ENCODE results near the gene BOC. TPM values are rescaled to one million over a fixed set of nuclear protein-coding genes. Genes with fewer than 3 reads are reported as not detected.

The BOC gene
- total RNA-seq, 1 experiment from 2014 or later, result 3.5 TPM

DNA sequence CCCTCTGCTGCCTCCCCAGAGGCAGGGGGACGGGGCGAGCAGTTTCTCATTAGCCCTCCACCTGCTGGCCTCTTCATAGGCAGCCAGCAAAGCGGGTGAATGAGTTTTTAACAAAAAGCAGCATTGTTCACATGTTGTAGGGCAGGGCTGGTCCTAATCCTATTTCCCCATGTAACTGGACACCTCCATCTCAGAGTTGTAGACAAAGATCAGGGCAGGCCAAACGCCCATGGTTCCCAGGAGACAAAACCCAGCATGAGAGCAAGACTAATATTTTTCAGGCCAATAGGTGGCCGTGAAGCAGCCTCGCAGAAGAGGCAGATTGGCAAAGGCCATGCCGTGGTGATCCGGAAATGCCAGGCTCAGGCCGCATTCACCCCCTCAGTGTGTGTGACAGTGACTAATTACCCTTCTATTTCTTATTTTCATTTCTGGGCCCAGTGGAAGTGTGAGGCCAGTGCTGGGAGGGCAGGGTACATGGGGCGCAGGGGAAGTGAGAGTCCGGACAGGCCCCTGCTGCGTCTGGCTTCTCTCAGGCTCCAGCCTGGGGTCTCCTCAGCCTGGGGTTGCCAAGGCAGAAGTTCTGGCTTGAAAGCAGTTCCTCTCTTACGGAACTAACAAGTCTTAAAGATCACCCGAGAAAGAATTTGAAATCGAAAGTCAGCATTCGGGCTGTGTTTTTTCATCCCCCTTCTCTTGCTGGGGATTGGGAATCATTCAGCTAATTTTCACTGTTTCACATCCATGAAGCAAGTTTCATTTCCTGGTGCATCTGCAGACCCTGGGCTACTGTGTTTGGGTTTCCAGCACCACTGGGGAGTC lies 64.8 kb downstream of the BOC start:
- Histone ChIP-seq H4K91ac (ENCODE audit: insufficient read length, low read depth, low read length) (no peak overlapping the region), H3K4me2 (ENCODE audit: insufficient read depth, insufficient read length, low read length) (no peak overlapping the region), H4K20me1 (ENCODE audit: control insufficient read depth, insufficient read depth, insufficient read length) (no peaks in the 10 kb centered on the region), H3K23me2 (ENCODE audit: insufficient read length, low read depth, low read length, poor library complexity, severe bottlenecking) (no peaks in the 10 kb centered on the region), H2AFZ (ENCODE audit: low read length) (no peak overlapping the region), H2BK12ac (ENCODE audit: insufficient read length, low read depth, low read length) (no peak overlapping the region), H3K18ac (ENCODE audit: insufficient read length, low read depth, low read length) (no peak overlapping the region), H4K8ac (replicated peaks; ENCODE audit: insufficient read length, low read depth, low read length) (no peak overlapping the region), H3T11ph (ENCODE audit: low read length) (no peak overlapping the region), H3K56ac (ENCODE audit: insufficient read length, low read depth, low read length) (no peak overlapping the region), H2BK120ac (ENCODE audit: low read depth, low read length, poor library complexity, severe bottlenecking) (no peak overlapping the region), H3K79me1 (ENCODE audit: insufficient read depth, low read depth, low read length, poor library complexity, severe bottlenecking) (no peaks in the 10 kb centered on the region), H4K5ac (ENCODE audit: insufficient read length, low read depth, low read length) (no peak overlapping the region), H2BK5ac (ENCODE audit: insufficient read length, low read length) (no peak overlapping the region), H2BK20ac (ENCODE audit: low read depth, low read length, poor library complexity, severe bottlenecking) (no peak overlapping the region), H2AK5ac (ENCODE audit: insufficient read length, low read length) (no peak overlapping the region), H2BK15ac (ENCODE audit: low read depth, low read length) (no peak overlapping the region), H3K79me2 (ENCODE audit: insufficient read depth, low read length) (no peaks in the 10 kb centered on the region), H3K27me3 (ENCODE audit: insufficient read depth, low read length) (no peaks in the 10 kb centered on the region), H3K9me3 (ENCODE audit: control insufficient read depth, low read depth, low read length) (no peaks in the 10 kb centered on the region), H3K9ac (ENCODE audit: extremely low read depth, insufficient read length, low read length) (no peak overlapping the region), H3K4ac (ENCODE audit: low read depth, low read length) (no peak overlapping the region), H3K27ac (ENCODE audit: insufficient read length, low read depth, low read length) (no peak overlapping the region), H3K23ac (ENCODE audit: insufficient read length, low read depth, low read length) (no peak overlapping the region), H3K14ac (ENCODE audit: insufficient read depth, low read length) (no peak overlapping the region), H3K4me1 (ENCODE audit: insufficient read depth, low read length) (no peaks in the 10 kb centered on the region)
- WGBS (ENCODE audit: extremely low coverage, insufficient read length, low lambda C conversion rate), result no CpG with 5 or more reads among the region's 16 CpGs
- H3K27me3 Mint-ChIP-seq (ENCODE audit: low read depth), result 0 out of 2 replicates have a peak, but pooled peaks cover 2% of the 10 kb centered on the region
- DNase-seq, result peak; percentile 52
- no peaks in the 10 kb centered on the region for H3K9me3 Mint-ChIP-seq
- H3K4me3 Mint-ChIP-seq, result no peak overlapping the region
- peak overlapping the region in 2 of 3 experiments; percentile 62 to 80; a peak in 5 of 7 replicates for H3K27ac Mint-ChIP-seq
- H3K4me1 Mint-ChIP-seq, result peaks cover 21 to 38% of the 10 kb centered on the region in 2 experiments
- TF ChIP-seq, protein P1, sequence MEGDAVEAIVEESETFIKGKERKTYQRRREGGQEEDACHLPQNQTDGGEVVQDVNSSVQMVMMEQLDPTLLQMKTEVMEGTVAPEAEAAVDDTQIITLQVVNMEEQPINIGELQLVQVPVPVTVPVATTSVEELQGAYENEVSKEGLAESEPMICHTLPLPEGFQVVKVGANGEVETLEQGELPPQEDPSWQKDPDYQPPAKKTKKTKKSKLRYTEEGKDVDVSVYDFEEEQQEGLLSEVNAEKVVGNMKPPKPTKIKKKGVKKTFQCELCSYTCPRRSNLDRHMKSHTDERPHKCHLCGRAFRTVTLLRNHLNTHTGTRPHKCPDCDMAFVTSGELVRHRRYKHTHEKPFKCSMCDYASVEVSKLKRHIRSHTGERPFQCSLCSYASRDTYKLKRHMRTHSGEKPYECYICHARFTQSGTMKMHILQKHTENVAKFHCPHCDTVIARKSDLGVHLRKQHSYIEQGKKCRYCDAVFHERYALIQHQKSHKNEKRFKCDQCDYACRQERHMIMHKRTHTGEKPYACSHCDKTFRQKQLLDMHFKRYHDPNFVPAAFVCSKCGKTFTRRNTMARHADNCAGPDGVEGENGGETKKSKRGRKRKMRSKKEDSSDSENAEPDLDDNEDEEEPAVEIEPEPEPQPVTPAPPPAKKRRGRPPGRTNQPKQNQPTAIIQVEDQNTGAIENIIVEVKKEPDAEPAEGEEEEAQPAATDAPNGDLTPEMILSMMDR (conservative IDR thresholded peaks at IDR 0.05), result peak; percentile 61
- H3K36me3 Mint-ChIP-seq (ENCODE audit: insufficient read depth in 1 of 3, low read depth in 3 of 3), result peaks cover 0 to 22% (median 9%) of the 10 kb centered on the region in 3 experiments; a peak in 5 of 7 replicates
